PC-9 (cell line): ENCODE data around the gene FCSK. TPM values are rescaled to one million over a fixed set of nuclear protein-coding genes. Genes with fewer than 3 reads are reported as not detected.

Source experiments
- BruUV-seq: library from RNA; stranded (reverse); fragments of 400-500 nt; replicated peaks from 2 replicates; lab custom pipeline; 2021; lab: Mats Ljungman, UMichigan
- CTCF ChIA-PET: fragments of 300-600 bp; sonication (Branson Sonifier 250); formaldehyde crosslinking; loops from one replicate; lab custom pipeline; 2022; ENCODE audit warnings: antibody characterized with exemption; lab: Charles Lee
- POLR2A ChIA-PET: fragments of 300-600 bp; sonication (Branson Sonifier 250); formaldehyde crosslinking; loops from one replicate; lab custom pipeline; 2022; ENCODE audit warnings: antibody characterized with exemption; ENCODE audit not compliant: unreplicated experiment; lab: Charles Lee
- DNase-seq, 2 experiments: peaks; one replicate each; pipeline versions ENCODE4 v3.0.0 to v3.0.0-alpha.2; 2015 to 2022; ENCODE audit warnings: mixed read lengths in 1 of 2
- H2AFZ ChIP-seq: fragments of 200-600 bp; sonication (generic); 2 replicates; pipeline ENCODE4 v1.8.1; 2017; ENCODE audit warnings: antibody characterized with exemption
- H3F3A ChIP-seq: fragments of 200-600 bp; sonication (generic); 2 replicates; pipeline ENCODE4 v1.8.1; 2017; ENCODE audit warnings: antibody characterized with exemption, mild to moderate bottlenecking, low read depth; ENCODE audit not compliant: insufficient read depth
- H3K27ac ChIP-seq: fragments of 200-600 bp; sonication (generic); 2 replicates; pipeline ENCODE4 v1.6.1; 2016; ENCODE audit warnings: mixed run types
- H3K27me3 ChIP-seq: fragments of 200-600 bp; sonication (generic); 2 replicates; pipeline ENCODE4 v1.6.1; 2016; ENCODE audit warnings: low read depth, mixed run types; ENCODE audit not compliant: insufficient read depth
- H3K36me3 ChIP-seq: fragments of 200-600 bp; sonication (generic); 2 replicates; pipeline ENCODE4 v1.6.1; 2016; ENCODE audit warnings: low read depth, mixed run types
- H3K4me1 ChIP-seq: fragments of 200-600 bp; sonication (generic); replicated peaks from 2 replicates; pipeline ENCODE4 v1.6.1; 2016; ENCODE audit warnings: mixed run types; ENCODE audit not compliant: insufficient read depth
- H3K4me2 ChIP-seq: fragments of 200-600 bp; sonication (generic); 2 replicates; pipeline ENCODE4 v1.6.1; 2017; ENCODE audit warnings: mixed run types
- H3K4me3 ChIP-seq: fragments of 200-600 bp; sonication (generic); 2 replicates; pipeline ENCODE4 v1.6.1; 2016; ENCODE audit warnings: mixed run types
- H3K79me2 ChIP-seq: fragments of 200-600 bp; sonication (generic); 2 replicates; pipeline ENCODE4 v1.6.1; 2017; ENCODE audit warnings: low read depth, mixed run types
- H3K9me2 ChIP-seq: fragments of 200-600 bp; sonication (generic); 2 replicates; pipeline ENCODE4 v1.8.1; 2017; ENCODE audit warnings: mild to moderate bottlenecking; ENCODE audit not compliant: insufficient read depth
- H3K9me3 ChIP-seq: fragments of 200-600 bp; sonication (generic); 2 replicates; pipeline ENCODE4 v1.8.1; 2016; ENCODE audit warnings: low read depth; ENCODE audit not compliant: insufficient read depth
- H4K20me1 ChIP-seq: fragments of 200-600 bp; sonication (generic); 2 replicates; pipeline ENCODE4 v1.8.1; 2017; ENCODE audit not compliant: insufficient read depth
- CTCF ChIP-seq: fragments of 200-600 bp; sonication (generic); conservative IDR thresholded peaks from 2 replicates; pipeline ENCODE4 v1.6.1; 2017; ENCODE audit warnings: mixed run types, antibody characterized with exemption, mild to moderate bottlenecking, moderate library complexity
- EZH2 ChIP-seq: fragments of 200-600 bp; sonication (generic); IDR thresholded peaks from 2 replicates; pipeline ENCODE4 v1.8.0; 2017; ENCODE audit warnings: antibody characterized with exemption, low read depth
- intact Hi-C: fragments of 100-400 bp; cut with micrococcal nuclease; formaldehyde crosslinking; loops from one replicate; pipeline ENCODE4 v1.10.0; 2022; ENCODE audit not compliant: unreplicated experiment
- total RNA-seq: library from RNA; stranded (reverse); gene quantifications from 2 replicates; pipeline ENCODE4 v1.2.3, GENCODE V29; 2021

FCSK gene
- total RNA-seq, 1 experiment from 2014 or later = 17.0 TPM

- Histone ChIP-seq H3K9me3 (no peaks in the 10 kb centered on the region), H3K4me2 (no peak overlapping the region), H3K27me3 (no peaks in the 10 kb centered on the region), H3K36me3 (peaks cover 16% of the 10 kb centered on the region; the same call in 1 of the 2 replicates), H3K4me3 (no peak overlapping the region), H3K4me1 (no peaks in the 10 kb centered on the region), H3K9me2 (no peaks in the 10 kb centered on the region), H3K79me2 (no peaks in the 10 kb centered on the region), H3F3A (peaks cover 15% of the 10 kb centered on the region), H2AFZ (no peak overlapping the region), H4K20me1 (no peaks in the 10 kb centered on the region), H3K27ac (no peak overlapping the region)
- ChIA-PET CTCF (no interaction called here), POLR2A (no interaction called here)
- BruUV-seq = no TSS peak
- DNase-seq = no peak
- intact Hi-C loops = no loop called here
- TF ChIP-seq EZH2 = no peak
- no peak for TF ChIP-seq CTCF
These were observed 39.9 kb downstream of the FCSK start for GRCh38 chr16:70494202-70494770.

GRCh38 chr16:70494777-70495176 is 40.4 kb downstream of the FCSK start:
- no peak for DNase-seq
- Histone ChIP-seq H3K4me2 (no peak overlapping the region), H3K36me3 (peaks cover 16% of the 10 kb centered on the region; the same call in 1 of the 2 replicates), H3K9me2 (no peaks in the 10 kb centered on the region), H3F3A (peaks cover 10% of the 10 kb centered on the region), H3K9me3 (no peaks in the 10 kb centered on the region), H3K27ac (no peak overlapping the region), H4K20me1 (no peaks in the 10 kb centered on the region), H3K79me2 (no peaks in the 10 kb centered on the region), H2AFZ (no peak overlapping the region), H3K4me1 (no peaks in the 10 kb centered on the region), H3K27me3 (no peaks in the 10 kb centered on the region), H3K4me3 (no peak overlapping the region)
- BruUV-seq = no TSS peak
- ChIA-PET POLR2A (no interaction called here), CTCF (no interaction called here)
- intact Hi-C loops = no loop called here
- TF ChIP-seq CTCF (no peak), EZH2 (no peak)

GRCh38 chr16:70495425-70496182 is 41.2 kb downstream of the FCSK start:
- no peaks in the 10 kb centered on the region for H3K27me3 ChIP-seq
- H3K36me3 ChIP-seq = peaks cover 16% of the 10 kb centered on the region; the same call in 1 of the 2 replicates
- intact Hi-C loops = no loop called here
- no peaks in the 10 kb centered on the region for H3K9me3 ChIP-seq
- CTCF ChIA-PET = interaction anchor here (0.5 kb wide), 1 partner anchor 1034 kb away, joined by 16 read pairs; no protein-coding TSS in a partner anchor
- H2AFZ ChIP-seq = no peak overlapping the region
- no peaks in the 10 kb centered on the region for H3K9me2 ChIP-seq
- POLR2A ChIA-PET = interaction anchor here (0.7 kb wide), 1 partner anchor 114 kb away, joined by 3 read pairs; no protein-coding TSS in a partner anchor
- no peaks in the 10 kb centered on the region for H4K20me1 ChIP-seq
- H3K4me2 ChIP-seq = no peak overlapping the region
- no peak overlapping the region for H3K4me3 ChIP-seq
- peaks cover 1% of the 10 kb centered on the region for H3F3A ChIP-seq
- no peak for TF ChIP-seq CTCF
- no peak for TF ChIP-seq EZH2
- H3K79me2 ChIP-seq = no peaks in the 10 kb centered on the region
- H3K27ac ChIP-seq = no peak overlapping the region
- DNase-seq = no peak
- no TSS peak for BruUV-seq
- H3K4me1 ChIP-seq = no peaks in the 10 kb centered on the region
